Calu3 (cell line): Measurements from ENCODE around the gene SCGB2B2. TPM values are rescaled to one million over a fixed set of nuclear protein-coding genes. Genes with fewer than 3 reads are reported as not detected.

Source experiments
- BruUV-seq: library from RNA; stranded (reverse); fragments of 400-500 nt; replicated peaks from 2 replicates; lab custom pipeline; 2021; lab: Mats Ljungman, UMichigan
- CTCF ChIA-PET: fragments of 300-600 bp; sonication (Branson Sonifier 250); formaldehyde crosslinking; loops from one replicate; lab custom pipeline; 2022; ENCODE audit warnings: antibody characterized with exemption; lab: Charles Lee
- DNase-seq: peaks from one replicate; pipeline ENCODE4 v3.0.0; 2022
- H3K27ac Mint-ChIP-seq: one replicate; pipeline ENCODE4 v1.8.0; 2022; ENCODE audit warnings: mixed read lengths; ENCODE audit not compliant: unreplicated experiment
- H3K27me3 Mint-ChIP-seq: one replicate; pipeline ENCODE4 v1.8.0; 2022; ENCODE audit warnings: mixed read lengths; ENCODE audit not compliant: unreplicated experiment
- H3K36me3 Mint-ChIP-seq: one replicate; pipeline ENCODE4 v1.8.0; 2022; ENCODE audit warnings: mild to moderate bottlenecking, moderate library complexity, mixed read lengths; ENCODE audit not compliant: insufficient read depth, unreplicated experiment
- H3K4me1 Mint-ChIP-seq: one replicate; pipeline ENCODE4 v1.8.0; 2022; ENCODE audit warnings: mild to moderate bottlenecking, low read depth, mixed read lengths; ENCODE audit not compliant: unreplicated experiment
- H3K4me3 Mint-ChIP-seq: one replicate; pipeline ENCODE4 v1.8.0; 2022; ENCODE audit warnings: mild to moderate bottlenecking, low read depth, moderate library complexity, mixed read lengths; ENCODE audit not compliant: unreplicated experiment
- H3K9me3 Mint-ChIP-seq: one replicate; pipeline ENCODE4 v1.8.0; 2022; ENCODE audit warnings: low read depth, mixed read lengths; ENCODE audit not compliant: unreplicated experiment
- CTCF ChIP-seq: fragments of 200-600 bp; IDR thresholded peaks from one replicate; pipeline ENCODE4 v1.8.0; 2022; ENCODE audit warnings: antibody characterized with exemption; ENCODE audit not compliant: unreplicated experiment
- intact Hi-C: fragments of 100-400 bp; cut with micrococcal nuclease; formaldehyde crosslinking; loops from one replicate; pipeline ENCODE4 v1.10.0; 2022; ENCODE audit not compliant: unreplicated experiment
- total RNA-seq: library from RNA; stranded (reverse); gene quantifications from 2 replicates; pipeline ENCODE4 v1.2.3, GENCODE V29; 2022

The SCGB2B2 gene
- total RNA-seq, 1 experiment from 2014 or later = 0.40 TPM

GRCh38 chr19:34692549-34692948, 15.6 kb upstream of the SCGB2B2 start:
- Mint-ChIP-seq H3K36me3 (no peaks in the 10 kb centered on the region), H3K4me3 (no peak overlapping the region), H3K9me3 (peaks cover 12% of the 10 kb centered on the region), H3K27ac (no peak overlapping the region), H3K4me1 (no peaks in the 10 kb centered on the region), H3K27me3 (peaks cover 47% of the 10 kb centered on the region)
- TF ChIP-seq CTCF = no peak
- DNase-seq = no peak
- intact Hi-C loops = no loop called here
- BruUV-seq = no TSS peak
- CTCF ChIA-PET = no interaction called here

- no peak overlapping the region for H3K4me3 Mint-ChIP-seq
- no peak for DNase-seq
- H3K9me3 Mint-ChIP-seq = peaks cover 22% of the 10 kb centered on the region
- no peak overlapping the region for H3K27ac Mint-ChIP-seq
- peaks cover 47% of the 10 kb centered on the region for H3K27me3 Mint-ChIP-seq
- CTCF ChIA-PET = no interaction called here
- H3K36me3 Mint-ChIP-seq = no peaks in the 10 kb centered on the region
- no TSS peak for BruUV-seq
- H3K4me1 Mint-ChIP-seq = no peaks in the 10 kb centered on the region
- TF ChIP-seq CTCF = no peak
- intact Hi-C loops = no loop called here
These were observed 13.4 kb upstream of the SCGB2B2 start for GRCh38 chr19:34690372-34690771.

GRCh38 chr19:34688592-34688991, 11.6 kb upstream of the SCGB2B2 start:
- no TSS peak for BruUV-seq
- Mint-ChIP-seq H3K27me3 (peaks cover 47% of the 10 kb centered on the region), H3K27ac (no peak overlapping the region), H3K9me3 (peaks cover 30% of the 10 kb centered on the region), H3K36me3 (no peaks in the 10 kb centered on the region), H3K4me3 (no peak overlapping the region), H3K4me1 (no peaks in the 10 kb centered on the region)
- DNase-seq = no peak
- no peak for TF ChIP-seq CTCF
- CTCF ChIA-PET = no interaction called here
- intact Hi-C loops = no loop called here

- intact Hi-C loops = no loop called here
- no peak overlapping the region for H3K4me3 Mint-ChIP-seq
- H3K9me3 Mint-ChIP-seq = peaks cover 30% of the 10 kb centered on the region
- H3K36me3 Mint-ChIP-seq = peaks cover 9% of the 10 kb centered on the region
- H3K27me3 Mint-ChIP-seq = peaks cover 38% of the 10 kb centered on the region
- no TSS peak for BruUV-seq
- H3K27ac Mint-ChIP-seq = no peak overlapping the region
- CTCF ChIA-PET = no interaction called here
- DNase-seq = no peak
- no peak for TF ChIP-seq CTCF
- H3K4me1 Mint-ChIP-seq = no peaks in the 10 kb centered on the region
These were observed 10.4 kb upstream of the SCGB2B2 start for GRCh38 chr19:34687348-34687747.
